Measurements from ENCODE around the gene PHF2.

PHF2 gene

GRCh38 chr9:93572636-93573515, 3.5 kb upstream of the PHF2 start:
- no peak for DNase-seq (ENCODE audit: low spot score)
- no peak for TF ChIP-seq CTCF (IDR thresholded peaks at IDR 0.05; ENCODE audit: extremely low read depth, insufficient read depth, missing control alignments)
- in situ Hi-C loops (cut with MboI; ENCODE audit: low pct_unique_long_range_greater_than_20kb, low sequenced_read_pairs, unreplicated experiment) = no loop called here

- DNase-seq (ENCODE audit: low spot score) = no peak
- TF ChIP-seq CTCF (IDR thresholded peaks at IDR 0.05; ENCODE audit: extremely low read depth, insufficient read depth, missing control alignments) = no peak
- in situ Hi-C loops (cut with MboI; ENCODE audit: low pct_unique_long_range_greater_than_20kb, low sequenced_read_pairs, unreplicated experiment) = no loop called here
These were observed 2.9 kb upstream of the PHF2 start for GRCh38 chr9:93573516-93573828.

GRCh38 chr9:93574091-93574899, 2.1 kb upstream of the PHF2 start:
- in situ Hi-C loops (cut with MboI; ENCODE audit: low pct_unique_long_range_greater_than_20kb, low sequenced_read_pairs, unreplicated experiment) = no loop called here
- no peak for TF ChIP-seq CTCF (IDR thresholded peaks at IDR 0.05; ENCODE audit: extremely low read depth, insufficient read depth, missing control alignments)

GRCh38 chr9:93574900-93575795, 1.2 kb upstream of the PHF2 start:
- in situ Hi-C loops (cut with MboI; ENCODE audit: low pct_unique_long_range_greater_than_20kb, low sequenced_read_pairs, unreplicated experiment) = no loop called here
- no peak for DNase-seq (ENCODE audit: low spot score)
- TF ChIP-seq CTCF (IDR thresholded peaks at IDR 0.05; ENCODE audit: extremely low read depth, insufficient read depth, missing control alignments) = no peak

More at GRCh38 chr9:93574091-93574899, 2.1 kb upstream of the PHF2 start:
- no peak for DNase-seq (ENCODE audit: low spot score)

GRCh38 chr9:93575796-93576257, 557 bp upstream of the PHF2 start:
- TF ChIP-seq CTCF (IDR thresholded peaks at IDR 0.05; ENCODE audit: extremely low read depth, insufficient read depth, missing control alignments) = no peak
- in situ Hi-C loops (cut with MboI; ENCODE audit: low pct_unique_long_range_greater_than_20kb, low sequenced_read_pairs, unreplicated experiment) = no loop called here
- peak; percentile 78 for DNase-seq (ENCODE audit: low spot score)
